ENCODE measurements around the gene TBC1D5. TPM values are rescaled to one million over a fixed set of nuclear protein-coding genes. Genes with fewer than 3 reads are reported as not detected.
A peak's percentile ranks its signal among the peaks of the same experiment; 100 is the strongest.

TBC1D5 gene
- total and polyA plus RNA-seq, 2 of the 8 experiments (the other 6 are each of a cell fraction or from before 2014, with no cell fraction given) = 11.0 to 22.9 TPM

- H3K36me3 ChIP-seq (ENCODE audit: control insufficient read depth in 2 of 4, insufficient read depth in 4 of 4, low read length in 3 of 4) = no peaks in the 10 kb centered on the region
- no peak overlapping the region for H2BK20ac ChIP-seq (ENCODE audit: low read length)
- TF ChIP-seq BACH1 (IDR thresholded peaks at IDR 0.05; ENCODE audit: low read length) (peak; percentile 69; the same call in 1 of the 2 replicates), MAFK (IDR thresholded peaks at IDR 0.05; ENCODE audit: low read depth, low read length) (peak; percentile 53; the same call in 1 of the 2 replicates), YY1 (IDR thresholded peaks at IDR 0.05; ENCODE audit: low read depth, low read length) (no peak), CHD1 (IDR thresholded peaks at IDR 0.05; ENCODE audit: low read depth, low read length) (no peak)
- no peak overlapping the region for H3K18ac ChIP-seq (ENCODE audit: extremely low read depth, low read length)
- H4K20me1 ChIP-seq (replicated peaks in 1 of 2; ENCODE audit: control insufficient read depth in 1 of 2, insufficient read depth in 2 of 2, low read length in 2 of 2) = no peaks in the 10 kb centered on the region
- no peak overlapping the region for H3K4ac ChIP-seq (replicated peaks; ENCODE audit: insufficient read length, low read depth, low read length)
- no peaks in the 10 kb centered on the region for H3K9me3 ChIP-seq (ENCODE audit: insufficient read depth in 2 of 2, low read depth in 1 of 2, low read length in 1 of 2)
- no peak overlapping the region for H2AK5ac ChIP-seq (ENCODE audit: low read depth, low read length)
- H3K14ac ChIP-seq (ENCODE audit: insufficient read length) = no peak overlapping the region
- H3K27ac ChIP-seq (ENCODE audit: low read depth, low read length) = no peak overlapping the region
- H3K23ac ChIP-seq (ENCODE audit: insufficient read length) = no peak overlapping the region
- no peak overlapping the region for H3K4me3 ChIP-seq (ENCODE audit: extremely low read depth in 1 of 4, insufficient read depth in 2 of 4, low read depth in 3 of 4, low read length in 4 of 4)
- H2BK5ac ChIP-seq (ENCODE audit: low read depth, low read length) = no peak overlapping the region
- ChIA-PET CTCF (ENCODE audit: partially characterized antibody) (interaction anchor here (0.6 to 2.1 kb wide), 4 partner anchors 213 to 409 kb away, joined by 3 to 6 read pairs (median 3); no protein-coding TSS in a partner anchor), POLR2A (ENCODE audit: partially characterized antibody) (interaction anchor here (1.1 kb wide), 1 partner anchor 26 kb away, joined by 3 read pairs; no protein-coding TSS in a partner anchor)
- H2BK15ac ChIP-seq (ENCODE audit: low read length) = no peak overlapping the region
- no peak for DNase-seq (ENCODE audit: low read depth in 1 of 2, low spot score in 2 of 2)
- no peaks in the 10 kb centered on the region for H3K27me3 ChIP-seq (replicated peaks in 1 of 4; ENCODE audit: control insufficient read depth in 3 of 4, extremely low read depth in 1 of 4, insufficient read depth in 3 of 4, low read length in 3 of 4)
- H4K8ac ChIP-seq (ENCODE audit: extremely low read depth, insufficient read depth, low read length) = no peak overlapping the region
- H3K79me1 ChIP-seq (ENCODE audit: low read depth, low read length) = no peaks in the 10 kb centered on the region
- H3K4me2 ChIP-seq (ENCODE audit: insufficient read depth in 1 of 2, low read depth in 2 of 2, low read length in 2 of 2) = no peak overlapping the region
- H2BK120ac ChIP-seq (replicated peaks; ENCODE audit: low read depth, low read length) = no peak overlapping the region
- H3K9ac ChIP-seq (replicated peaks in 1 of 4; ENCODE audit: extremely low read depth in 1 of 4, low read depth in 3 of 4, low read length in 3 of 4) = no peak overlapping the region
- H4K91ac ChIP-seq (replicated peaks; ENCODE audit: insufficient read length, low read length) = no peak overlapping the region
- no peaks in the 10 kb centered on the region for H3K23me2 ChIP-seq (ENCODE audit: low read depth, low read length)
- no peaks in the 10 kb centered on the region for H3K79me2 ChIP-seq (ENCODE audit: control insufficient read depth in 1 of 2, insufficient read depth in 2 of 2, low read length in 2 of 2)
- H3K4me1 ChIP-seq (replicated peaks in 1 of 4; ENCODE audit: control insufficient read depth in 3 of 4, insufficient read depth in 4 of 4, low read length in 3 of 4) = peaks cover 0 to 5% (median 0%) of the 10 kb centered on the region in 4 experiments; a peak in 2 of 7 replicates
- no peak overlapping the region for H3K56ac ChIP-seq (replicated peaks; ENCODE audit: insufficient read length, low read depth, low read length)
- no peak for FAIRE-seq
- H2AFZ ChIP-seq (ENCODE audit: low read length) = no peak overlapping the region
- H2BK12ac ChIP-seq (ENCODE audit: low read depth, low read length) = no peak overlapping the region
- H4K5ac ChIP-seq (ENCODE audit: insufficient read length, low read depth, low read length) = no peak overlapping the region
These were observed 310.2 kb downstream of the TBC1D5 start for GRCh38 chr3:17432236-17432635.
